Neural progenitor cell (in vitro differentiated cells): ENCODE results near the gene GSG1L.

Source experiments
- CTCF ChIP-seq: fragments of 200-600 bp; sonication (generic); IDR thresholded peaks from 2 replicates; pipeline ENCODE4 v1.5.1; 2017; ENCODE audit warnings: antibody characterized with exemption, mild to moderate bottlenecking
- EZH2 ChIP-seq: fragments of 200-600 bp; sonication (generic); IDR thresholded peaks from 2 replicates; pipeline ENCODE4 v1.6.1; 2017; ENCODE audit warnings: antibody characterized with exemption, mild to moderate bottlenecking, moderate library complexity
- EZH2phosphoT487 ChIP-seq: fragments of 200-600 bp; sonication (generic); IDR thresholded peaks from 2 replicates; pipeline ENCODE4 v1.6.1; 2017; ENCODE audit warnings: antibody characterized with exemption

- TF ChIP-seq CTCF (peak; percentile 31), EZH2 (no peak), EZH2phosphoT487 (no peak)
Observed at GRCh38 chr16:27892879-27893278, 170.6 kb downstream of the GSG1L start.
